Large intestine (tissue), 3 donors: ENCODE results near the gene FGFBP2. TPM values are rescaled to one million over a fixed set of nuclear protein-coding genes. Genes with fewer than 3 reads are reported as not detected.
A peak's percentile ranks its signal among the peaks of the same experiment; 100 is the strongest.

Experiments used
- DNase-seq, 2 donors: peaks; one replicate each; pipeline versions ENCODE4 v3.0.0 to v3.0.0-alpha.2; 2013
- H3K27ac ChIP-seq: one replicate; pipeline ENCODE4 v1.5.1; 2013; ENCODE audit warnings: low read length
- H3K27me3 ChIP-seq: 2 replicates; pipeline ENCODE4 v1.6.1; 2013; ENCODE audit warnings: low read length; ENCODE audit not compliant: control insufficient read depth, insufficient read depth
- H3K36me3 ChIP-seq: 2 replicates; pipeline ENCODE4 v1.6.1; 2013; ENCODE audit warnings: low read length; ENCODE audit not compliant: control insufficient read depth, insufficient read depth
- H3K4me1 ChIP-seq: one replicate; pipeline ENCODE4 v1.6.1; 2013; ENCODE audit warnings: low read length; ENCODE audit not compliant: control insufficient read depth, insufficient read depth
- H3K4me3 ChIP-seq: one replicate; pipeline ENCODE4 v1.5.1; 2013; ENCODE audit warnings: low read length
- H3K9me3 ChIP-seq: one replicate; pipeline ENCODE4 v1.6.1; 2013; ENCODE audit warnings: mild to moderate bottlenecking, low read depth, low read length, moderate library complexity; ENCODE audit not compliant: control insufficient read depth
- WGBS: methylation state at CpG from one replicate; pipeline ENCODE4 v1.1.5; 2013; ENCODE audit warnings: low lambda C conversion rate; ENCODE audit not compliant: insufficient coverage; 5-methylcytosine and 5-hydroxymethylcytosine counted together
- polyA plus RNA-seq: library from polyadenylated mRNA; unstranded; fragments of 120-200 nt; gene quantifications from one replicate; pipeline ENCODE4 v1.2.1, GENCODE V29; 2013

The FGFBP2 gene
- polyA plus RNA-seq, 1 donor = 0.39 TPM

DNA sequence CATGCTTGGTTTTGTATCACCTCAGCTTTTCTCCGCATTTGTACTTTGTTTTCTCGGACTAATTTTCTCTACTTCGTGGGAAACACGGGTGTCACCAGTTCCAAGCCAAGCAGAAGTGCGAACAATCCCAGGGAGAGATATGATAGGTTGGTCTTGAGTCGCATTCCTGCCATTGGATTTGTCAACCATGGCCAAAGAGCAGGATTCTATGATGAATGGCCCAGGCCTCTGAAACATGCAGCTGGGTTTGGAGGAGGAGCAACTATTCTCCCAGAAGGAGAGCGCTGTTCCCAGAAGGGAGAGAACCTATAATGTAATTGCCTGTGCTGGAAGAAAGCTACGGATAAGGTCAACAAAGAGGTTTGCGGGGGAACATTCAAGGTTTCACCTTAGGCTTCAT, 14.1 kb downstream of the FGFBP2 start:
- 100% methylated on average over 2 of the region's 9 CpGs for WGBS
- no peaks in the 10 kb centered on the region for H3K4me1 ChIP-seq
- H3K27ac ChIP-seq = no peak overlapping the region
- no peaks in the 10 kb centered on the region for H3K36me3 ChIP-seq
- no peak overlapping the region for H3K4me3 ChIP-seq
- H3K27me3 ChIP-seq = peaks cover 3% of the 10 kb centered on the region
- DNase-seq = no peak
- no peaks in the 10 kb centered on the region for H3K9me3 ChIP-seq

DNA sequence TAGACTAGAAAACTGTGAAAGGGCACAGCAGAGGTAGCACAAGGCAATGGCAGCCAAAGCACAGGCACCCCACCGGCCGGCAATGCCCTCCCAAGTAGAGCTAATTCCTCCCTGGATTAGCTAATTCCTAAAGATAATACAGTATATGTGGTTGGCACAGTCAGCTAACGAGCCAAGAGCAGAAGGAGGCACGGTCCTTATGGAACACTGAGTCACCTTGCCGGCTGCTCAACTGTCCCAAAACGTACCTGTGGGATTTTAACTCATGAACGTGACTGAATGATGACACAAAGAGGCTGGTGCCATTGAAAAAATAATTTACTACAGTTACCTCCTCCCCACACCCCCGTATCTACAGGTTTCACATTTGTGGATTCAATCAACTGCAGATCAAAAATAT, 15.3 kb downstream of the FGFBP2 start:
- Histone ChIP-seq H3K27me3 (peaks cover 3% of the 10 kb centered on the region), H3K9me3 (no peaks in the 10 kb centered on the region), H3K4me3 (no peak overlapping the region), H3K27ac (no peak overlapping the region), H3K36me3 (no peaks in the 10 kb centered on the region), H3K4me1 (no peaks in the 10 kb centered on the region)
- no peak for DNase-seq
- no CpG with 5 or more reads among the region's 8 CpGs for WGBS

DNA sequence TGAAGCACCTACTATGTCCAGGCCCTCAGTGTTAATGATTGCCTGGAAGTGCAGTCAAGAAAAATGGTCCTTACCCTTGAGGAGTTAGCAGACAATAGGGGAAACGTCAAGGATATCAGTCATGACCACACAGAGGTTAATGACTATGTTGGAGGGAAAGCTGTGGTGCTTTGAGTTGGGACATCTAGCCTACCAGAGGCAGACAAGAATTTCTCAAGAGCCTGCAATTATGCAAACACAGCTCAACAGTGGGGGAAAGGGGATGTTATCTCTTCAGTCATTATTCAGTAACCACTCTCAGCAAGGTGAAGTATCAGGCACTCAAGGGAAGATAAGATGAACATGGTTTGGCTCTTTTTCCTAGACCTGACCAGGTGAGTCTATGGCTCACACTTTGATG, 17.5 kb downstream of the FGFBP2 start:
- peak; percentile 17 to 44 for DNase-seq
- Histone ChIP-seq H3K27ac (no peak overlapping the region), H3K9me3 (no peaks in the 10 kb centered on the region), H3K4me1 (no peaks in the 10 kb centered on the region), H3K27me3 (peaks cover 3% of the 10 kb centered on the region), H3K4me3 (no peak overlapping the region), H3K36me3 (no peaks in the 10 kb centered on the region)
- WGBS = no CpG with 5 or more reads among the region's 1 CpG

- Histone ChIP-seq H3K9me3 (no peaks in the 10 kb centered on the region), H3K27me3 (peaks cover 3% of the 10 kb centered on the region), H3K4me3 (no peak overlapping the region), H3K36me3 (no peaks in the 10 kb centered on the region), H3K4me1 (no peaks in the 10 kb centered on the region), H3K27ac (no peak overlapping the region)
- DNase-seq = no peak
- no CpG with 5 or more reads among the region's 2 CpGs for WGBS
These were observed 18.1 kb downstream of the FGFBP2 start for GRCh38 chr4:15944895-15945294.

GRCh38 chr4:15942283-15942682, 20.7 kb downstream of the FGFBP2 start:
- no peak overlapping the region for H3K27ac ChIP-seq
- WGBS = no CpG with 5 or more reads among the region's 1 CpG
- no peaks in the 10 kb centered on the region for H3K27me3 ChIP-seq
- DNase-seq = no peak
- H3K4me1 ChIP-seq = peaks cover 3% of the 10 kb centered on the region
- H3K9me3 ChIP-seq = no peaks in the 10 kb centered on the region
- H3K36me3 ChIP-seq = no peaks in the 10 kb centered on the region
- H3K4me3 ChIP-seq = no peak overlapping the region

GRCh38 chr4:15938640-15939039, 24.3 kb downstream of the FGFBP2 start, which contains the start of gene FGFBP1:
Gene FGFBP1 (minus strand): TSS chr4:15938740. CDS start chr4:15936632, 2,108 bp downstream.
- WGBS = no CpG with 5 or more reads among the region's 4 CpGs
- no peak for DNase-seq
- no peaks in the 10 kb centered on the region for H3K27me3 ChIP-seq

DNA sequence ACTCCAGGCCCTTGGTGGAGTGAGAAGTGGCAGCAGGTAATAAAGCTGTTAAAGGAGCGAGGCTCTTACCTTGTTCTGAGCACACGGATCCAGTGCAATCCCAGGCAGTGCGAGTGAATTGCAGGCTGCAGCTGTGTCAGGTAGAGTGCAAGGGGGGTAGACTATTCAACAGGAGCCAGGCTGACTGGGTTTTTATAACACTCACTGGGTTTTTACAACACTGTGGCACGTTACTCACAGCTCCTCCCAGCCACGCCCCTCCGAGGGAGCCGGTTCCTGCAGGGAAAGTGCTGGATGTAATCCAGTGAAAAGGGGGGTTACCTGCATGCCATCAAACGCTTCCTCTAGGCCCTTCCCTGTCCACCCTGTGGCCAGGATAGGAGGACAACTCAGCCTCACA, 24.8 kb downstream of the FGFBP2 start:
- H3K27ac ChIP-seq = no peak overlapping the region
- H3K4me3 ChIP-seq = no peak overlapping the region
- no CpG with 5 or more reads among the region's 8 CpGs for WGBS

More at GRCh38 chr4:15938640-15939039, 24.3 kb downstream of the FGFBP2 start, which contains the start of gene FGFBP1:
- no peak within 1 kb of the TSS for H3K27ac ChIP-seq
- H3K4me3 ChIP-seq = no peak within 1 kb of the TSS
- H3K9me3 ChIP-seq = no peaks in the 10 kb centered on the region
- peaks cover 3% of the 10 kb centered on the region for H3K4me1 ChIP-seq
- H3K36me3 ChIP-seq = no peaks in the 10 kb centered on the region

DNA sequence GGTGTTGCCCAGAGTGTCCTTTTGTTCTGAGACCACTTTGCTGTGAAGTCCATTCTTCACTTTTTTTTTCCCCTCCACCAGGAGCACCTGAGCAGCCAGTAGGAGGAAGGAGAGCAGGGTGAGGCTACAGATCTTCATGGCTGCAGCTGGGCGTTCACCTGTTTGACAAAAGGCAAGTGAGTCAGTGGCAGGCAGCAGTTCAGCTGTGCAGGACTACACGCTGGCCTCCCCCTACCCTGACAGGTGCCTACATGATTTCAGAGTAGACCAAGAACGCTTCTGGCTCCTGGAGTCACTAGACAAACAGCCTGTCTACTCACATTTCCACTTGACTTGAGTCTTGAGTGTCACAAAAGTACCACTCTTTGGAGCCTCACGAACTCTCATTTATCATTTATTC, 26.5 kb downstream of the FGFBP2 start:
- H3K4me3 ChIP-seq = no peak overlapping the region
- H3K36me3 ChIP-seq = no peaks in the 10 kb centered on the region
- no CpG with 5 or more reads among the region's 4 CpGs for WGBS
- H3K4me1 ChIP-seq = peaks cover 3% of the 10 kb centered on the region
- no peaks in the 10 kb centered on the region for H3K9me3 ChIP-seq
- DNase-seq = no peak
- H3K27ac ChIP-seq = no peak overlapping the region
- H3K27me3 ChIP-seq = no peaks in the 10 kb centered on the region

More for the DNA sequence above, 24.8 kb downstream of the FGFBP2 start:
- peak; percentile 61 to 78 for DNase-seq
- Histone ChIP-seq H3K27me3 (no peaks in the 10 kb centered on the region), H3K4me1 (peaks cover 3% of the 10 kb centered on the region), H3K9me3 (no peaks in the 10 kb centered on the region), H3K36me3 (no peaks in the 10 kb centered on the region)

DNA sequence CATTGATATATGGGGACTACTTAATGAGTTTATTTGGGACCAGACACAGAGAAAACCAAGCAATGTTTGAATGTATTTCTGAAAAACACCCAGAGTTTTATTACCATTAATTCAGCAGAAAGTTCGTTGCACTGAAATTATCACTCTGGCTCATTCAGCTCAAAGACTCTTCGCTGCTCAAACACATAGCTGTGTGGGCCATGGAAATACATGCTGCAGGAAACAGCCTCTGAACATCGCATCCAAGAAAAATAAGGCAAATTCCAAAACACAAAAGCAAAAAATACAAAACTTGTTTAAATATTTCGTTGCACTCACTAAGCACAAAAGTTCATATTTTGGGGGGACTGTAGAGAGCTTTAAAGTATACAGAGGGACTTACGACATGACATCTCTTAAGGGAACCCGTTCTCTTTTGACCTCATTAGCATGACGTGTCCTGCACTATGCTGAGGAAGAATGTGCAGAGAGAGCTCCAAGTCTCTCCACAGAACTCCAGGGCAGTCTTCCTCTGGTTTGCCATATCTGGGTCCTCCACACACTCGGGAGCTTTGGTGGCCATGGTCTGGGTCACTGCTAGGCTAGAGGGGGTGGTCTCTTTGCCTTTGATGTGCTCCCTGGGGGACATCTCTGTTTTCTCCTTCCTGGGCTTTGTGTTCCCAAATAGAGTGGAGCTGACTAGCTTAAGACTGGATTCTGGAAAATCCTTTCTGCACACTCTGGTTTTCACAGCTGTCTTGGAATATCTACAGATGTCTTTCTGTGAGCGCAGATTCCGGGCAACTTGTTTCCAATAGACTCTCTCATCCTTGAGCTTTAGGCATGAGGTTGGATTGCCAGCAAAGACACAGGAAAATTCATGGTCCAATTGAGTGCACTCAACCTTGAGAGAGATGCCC, 27.2 kb downstream of the FGFBP2 start:
- Histone ChIP-seq H3K27ac (no peak overlapping the region), H3K9me3 (no peaks in the 10 kb centered on the region), H3K4me3 (no peak overlapping the region), H3K27me3 (peaks cover under 1% of the 10 kb centered on the region), H3K4me1 (peaks cover 3% of the 10 kb centered on the region), H3K36me3 (no peaks in the 10 kb centered on the region)
- no peak for DNase-seq
- 60% methylated on average over 1 of the region's 10 CpGs for WGBS

- WGBS = 83% methylated on average over 1 of the region's 3 CpGs
- Histone ChIP-seq H3K27me3 (peaks cover 11% of the 10 kb centered on the region), H3K9me3 (no peaks in the 10 kb centered on the region), H3K27ac (no peak overlapping the region), H3K4me1 (peaks cover 3% of the 10 kb centered on the region), H3K36me3 (no peaks in the 10 kb centered on the region), H3K4me3 (no peak overlapping the region)
- DNase-seq = no peak
These were observed 28.7 kb downstream of the FGFBP2 start for GRCh38 chr4:15934259-15934658.
